Eye (tissue), 1 donor: Measurements from ENCODE around the gene ZNF45.
A peak's percentile ranks its signal among the peaks of the same experiment; 100 is the strongest.
"Not testable (repeated sequence)": the region's sequence is repeated elsewhere in the genome, so short reads cannot be mapped to it uniquely, and the experiment has no call there.

Source experiments
- DNase-seq: peaks from one replicate; pipeline ENCODE4 v3.0.0-alpha.2; 2015

The ZNF45 gene

GRCh38 chr19:43910884-43911283 lies 24.2 kb downstream of the ZNF45 start:
- DNase-seq = no peak

- DNase-seq = no peak
Observed at GRCh38 chr19:43908659-43909058, 26.4 kb downstream of the ZNF45 start.

GRCh38 chr19:43906774-43907173 lies 28.3 kb downstream of the ZNF45 start:
- DNase-seq = no peak

GRCh38 chr19:43905897-43906296 lies 29.2 kb downstream of the ZNF45 start:
- no peak for DNase-seq

- no peak for DNase-seq
Observed at GRCh38 chr19:43902399-43902798, 32.7 kb downstream of the ZNF45 start.

GRCh38 chr19:43901395-43902390 lies 33.4 kb downstream of the ZNF45 start:
- peak; percentile 96 for DNase-seq

GRCh38 chr19:43895727-43896308 lies 39.3 kb downstream of the ZNF45 start:
- no peak for DNase-seq

- no peak for DNase-seq
Observed at GRCh38 chr19:43883864-43884263, 51.2 kb downstream of the ZNF45 start, which contains the start of gene ZNF404. Gene ZNF404 (minus strand): TSS chr19:43883964.

- DNase-seq = no peak
Observed at GRCh38 chr19:43880483-43880882, 54.6 kb downstream of the ZNF45 start.

GRCh38 chr19:43872547-43873336 lies 62.3 kb downstream of the ZNF45 start:
- DNase-seq = no peak

GRCh38 chr19:43866923-43867322 lies 68.2 kb downstream of the ZNF45 start:
- not testable (repeated sequence) for DNase-seq
